HepG2 (cell line): ENCODE data around the gene TBC1D20. TPM values are rescaled to one million over a fixed set of nuclear protein-coding genes. Genes with fewer than 3 reads are reported as not detected.

Experiments
- ESRRA ChIP-seq: sonication (generic); formaldehyde crosslinking; IDR thresholded peaks from 2 replicates; pipeline ENCODE4 v1.5.1; 2020; ENCODE audit warnings: mild to moderate bottlenecking, low read depth, missing genetic modification reagents
- FOSL2 ChIP-seq: sonication (generic); formaldehyde crosslinking; IDR thresholded peaks from 2 replicates; pipeline ENCODE4 v1.4.0; 2020; ENCODE audit warnings: missing genetic modification reagents
- GTF3A ChIP-seq: sonication (generic); formaldehyde crosslinking; conservative IDR thresholded peaks from 2 replicates; pipeline ENCODE4 v1.4.0; 2020; ENCODE audit warnings: mild to moderate bottlenecking, missing genetic modification reagents
- HDAC2 ChIP-seq: sonication (generic); formaldehyde crosslinking; IDR thresholded peaks from 2 replicates; pipeline ENCODE4 v1.4.0; 2020; ENCODE audit warnings: missing genetic modification reagents
- HMG20B ChIP-seq: conservative IDR thresholded peaks from 2 replicates; pipeline ENCODE4 v1.6.1; 2016; ENCODE audit warnings: missing genetic modification reagents, missing compliant biosample characterization
- LCORL ChIP-seq, 2 experiments: fragments of 450-650 bp in 1 of 2; sonication (generic) in 1 of 2; formaldehyde crosslinking in 1 of 2; IDR thresholded peaks; 2 replicates each; pipeline versions ENCODE4 v1.5.0 to v1.6.1; 2017 to 2020; ENCODE audit warnings: antibody characterized with exemption in 1 of 2, missing genetic modification reagents in 1 of 2
- NCOA2 ChIP-seq: sonication (generic); formaldehyde crosslinking; IDR thresholded peaks from 2 replicates; pipeline ENCODE4 v1.8.0; 2022; ENCODE audit warnings: inconsistent platforms
- NFYB ChIP-seq: sonication (generic); formaldehyde crosslinking; IDR thresholded peaks from 2 replicates; pipeline ENCODE4 v1.4.0; 2020; ENCODE audit warnings: missing genetic modification reagents
- NR2F2 ChIP-seq: IDR thresholded peaks from 2 replicates; pipeline ENCODE4 v1.6.1; 2012; ENCODE audit warnings: low read depth, inconsistent platforms, borderline replicate concordance
- RELA ChIP-seq: sonication (generic); formaldehyde crosslinking; IDR thresholded peaks from 2 replicates; pipeline ENCODE4 v1.4.0; 2020; ENCODE audit warnings: missing genetic modification reagents
- RERE ChIP-seq: IDR thresholded peaks from 2 replicates; pipeline ENCODE4 v1.6.1; 2016; ENCODE audit warnings: low read depth, missing genetic modification reagents, missing compliant biosample characterization
- SRY ChIP-seq: sonication (generic); formaldehyde crosslinking; IDR thresholded peaks from 2 replicates; pipeline ENCODE4 v1.8.0; 2022; ENCODE audit warnings: mild to moderate bottlenecking, missing genetic modification reagents
- ZNF20 ChIP-seq: sonication (generic); formaldehyde crosslinking; IDR thresholded peaks from 2 replicates; pipeline ENCODE4 v1.4.0; 2020; ENCODE audit warnings: mild to moderate bottlenecking, moderate library complexity, missing genetic modification reagents
- ZNF263 ChIP-seq: sonication (generic); formaldehyde crosslinking; IDR thresholded peaks from 2 replicates; pipeline ENCODE4 v1.4.0; 2020; ENCODE audit warnings: missing genetic modification reagents
- ZNF776 ChIP-seq: sonication (generic); formaldehyde crosslinking; IDR thresholded peaks from 2 replicates; pipeline ENCODE4 v1.4.0; 2020; ENCODE audit warnings: mild to moderate bottlenecking, missing genetic modification reagents
- polyA plus RNA-seq, 8 experiments: library from polyadenylated mRNA; depleted of rRNA in 3 of 8; stranded (reverse) in 7 of 8; unstranded in 1 of 8; fragments of >200 nt; fragmentation: Illumina TruSeq in 4 of 8; extraction: Trizol in 4 of 8; gene quantifications; 2 replicates each; pipeline versions ENCODE4 v1.2.1 to v1.2.3, GENCODE V29; 2011 to 2016; ENCODE audit warnings: low read depth in 4 of 8, missing spikeins in 1 of 8, mixed read lengths in 1 of 8; ENCODE audit not compliant: insufficient read depth in 1 of 8
- total RNA-seq, 5 experiments: library from RNA; depleted of rRNA; stranded (reverse); fragments of >200 nt; fragmentation: Illumina TruSeq; extraction: Trizol; gene quantifications; 2 replicates each; pipeline ENCODE4 v1.2.3, GENCODE V29; 2016; ENCODE audit warnings: low read depth in 1 of 5
- TF ChIP-seq, protein P1 (sequence below): sonication (generic); formaldehyde crosslinking; IDR thresholded peaks from 2 replicates; pipeline ENCODE4 v1.5.0; 2020; ENCODE audit warnings: mild to moderate bottlenecking, missing genetic modification reagents
- TF ChIP-seq, protein P2 (sequence below): sonication (generic); formaldehyde crosslinking; IDR thresholded peaks from 2 replicates; pipeline ENCODE4 v1.4.0; 2020; ENCODE audit warnings: missing genetic modification reagents

Gene TBC1D20
- total and polyA plus RNA-seq, 2 of the 13 experiments (the other 11 are each of a cell fraction or from before 2014, with no cell fraction given): 36.6 to 47.1 TPM

DNA sequence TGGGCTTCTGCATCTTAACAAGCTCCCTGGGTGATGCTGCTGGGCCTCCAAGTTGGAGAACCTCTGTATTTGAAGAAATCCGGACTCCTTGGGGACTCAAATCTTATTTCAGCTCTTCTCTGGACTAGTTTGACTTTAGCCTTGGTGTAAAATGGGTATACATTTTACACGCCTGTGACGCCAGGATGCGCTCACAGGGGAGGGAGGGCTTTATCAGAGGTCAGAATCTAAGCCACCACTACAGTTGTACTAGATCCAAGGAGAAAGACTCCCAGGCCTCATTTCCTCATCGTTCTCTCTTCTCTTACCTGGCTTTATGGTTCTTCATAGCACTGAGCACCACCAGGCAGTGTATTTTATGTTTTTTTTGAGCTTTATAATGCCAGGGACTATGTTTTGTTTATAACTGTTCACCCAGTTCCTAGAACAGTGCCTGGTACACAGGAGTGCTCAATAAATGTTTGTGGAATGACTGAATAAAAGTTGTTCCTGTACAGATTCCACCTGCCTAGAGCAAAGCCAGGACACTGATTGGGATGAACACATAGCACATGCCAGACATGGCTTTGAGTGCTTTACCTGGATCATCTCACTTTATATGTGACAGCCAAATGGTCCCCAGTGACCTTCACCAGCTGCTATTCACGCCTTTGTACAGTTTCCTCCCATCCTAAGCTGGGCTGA lies 59.3 kb downstream of the TBC1D20 start (continued):
- TF ChIP-seq RELA (CRISPR knock-in tag) (no peak), NFYB (CRISPR knock-in tag) (peak; percentile 18; the same call in 1 of the 2 replicates), ESRRA (CRISPR knock-in tag) (no peak; the same call in 1 of the 2 replicates), LCORL (IDR thresholded peaks at IDR 0.05) (no peak), LCORL (CRISPR knock-in tag; IDR thresholded peaks at IDR 0.05) (peak; percentile 67), ZNF20 (CRISPR knock-in tag) (no peak), ZNF263 (CRISPR knock-in tag) (no peak), HDAC2 (no peak), GTF3A (CRISPR knock-in tag) (no peak), FOSL2 (0 out of 2 replicates have a peak, but pooled peaks have one; percentile 4), SRY (CRISPR knock-in tag) (peak; percentile 13; the same call in 1 of the 2 replicates), RERE (CRISPR knock-in tag) (no peak), NR2F2 (no peak), ZNF776 (CRISPR knock-in tag) (no peak), NCOA2 (no peak), HMG20B (no peak)
- TF ChIP-seq, protein P1, sequence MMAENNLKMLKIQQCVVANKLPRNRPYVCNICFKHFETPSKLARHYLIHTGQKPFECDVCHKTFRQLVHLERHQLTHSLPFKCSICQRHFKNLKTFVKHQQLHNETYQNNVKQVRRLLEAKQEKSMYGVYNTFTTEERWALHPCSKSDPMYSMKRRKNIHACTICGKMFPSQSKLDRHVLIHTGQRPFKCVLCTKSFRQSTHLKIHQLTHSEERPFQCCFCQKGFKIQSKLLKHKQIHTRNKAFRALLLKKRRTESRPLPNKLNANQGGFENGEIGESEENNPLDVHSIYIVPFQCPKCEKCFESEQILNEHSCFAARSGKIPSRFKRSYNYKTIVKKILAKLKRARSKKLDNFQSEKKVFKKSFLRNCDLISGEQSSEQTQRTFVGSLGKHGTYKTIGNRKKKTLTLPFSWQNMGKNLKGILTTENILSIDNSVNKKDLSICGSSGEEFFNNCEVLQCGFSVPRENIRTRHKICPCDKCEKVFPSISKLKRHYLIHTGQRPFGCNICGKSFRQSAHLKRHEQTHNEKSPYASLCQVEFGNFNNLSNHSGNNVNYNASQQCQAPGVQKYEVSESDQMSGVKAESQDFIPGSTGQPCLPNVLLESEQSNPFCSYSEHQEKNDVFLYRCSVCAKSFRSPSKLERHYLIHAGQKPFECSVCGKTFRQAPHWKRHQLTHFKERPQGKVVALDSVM (CRISPR knock-in tag): peak; percentile 3
- TF ChIP-seq, protein P2, sequence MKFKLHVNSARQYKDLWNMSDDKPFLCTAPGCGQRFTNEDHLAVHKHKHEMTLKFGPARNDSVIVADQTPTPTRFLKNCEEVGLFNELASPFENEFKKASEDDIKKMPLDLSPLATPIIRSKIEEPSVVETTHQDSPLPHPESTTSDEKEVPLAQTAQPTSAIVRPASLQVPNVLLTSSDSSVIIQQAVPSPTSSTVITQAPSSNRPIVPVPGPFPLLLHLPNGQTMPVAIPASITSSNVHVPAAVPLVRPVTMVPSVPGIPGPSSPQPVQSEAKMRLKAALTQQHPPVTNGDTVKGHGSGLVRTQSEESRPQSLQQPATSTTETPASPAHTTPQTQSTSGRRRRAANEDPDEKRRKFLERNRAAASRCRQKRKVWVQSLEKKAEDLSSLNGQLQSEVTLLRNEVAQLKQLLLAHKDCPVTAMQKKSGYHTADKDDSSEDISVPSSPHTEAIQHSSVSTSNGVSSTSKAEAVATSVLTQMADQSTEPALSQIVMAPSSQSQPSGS (CRISPR knock-in tag): no peak
